ENCODE measurements around the gene CT45A3. TPM values are rescaled to one million over a fixed set of nuclear protein-coding genes. Genes with fewer than 3 reads are reported as not detected.
"Not testable (repeated sequence)": the region's sequence is repeated elsewhere in the genome, so short reads cannot be mapped to it uniquely, and the experiment has no call there.

The CT45A3 gene
- total RNA-seq: not detected

DNA sequence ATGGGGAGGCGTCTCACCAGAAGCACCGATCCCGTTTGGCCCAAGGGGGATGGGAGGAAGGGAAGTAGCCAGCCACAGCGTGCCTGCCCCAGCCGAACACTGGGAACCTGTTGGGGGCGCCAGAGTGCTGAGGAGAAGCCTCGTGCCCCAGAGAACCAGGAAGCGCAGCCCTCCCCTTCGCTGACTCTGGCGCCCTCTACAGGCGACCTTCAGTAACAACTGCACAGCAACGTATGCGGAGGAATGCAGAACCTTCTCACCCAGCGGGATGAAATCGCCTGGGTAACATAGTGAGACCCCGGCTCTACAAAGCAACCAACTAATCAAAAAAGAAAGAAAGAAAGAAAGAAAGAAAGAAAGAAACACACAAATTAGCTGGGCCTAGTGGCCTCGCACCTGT is at the start of gene CT45A3:
Gene CT45A3, minus strand, starts transcription at position 101 of the 400 bp plus-strand sequence. CDS start 3,747 bp downstream, outside the sequence.
- intact Hi-C loops (cut with DNase I); H3K27me3 ChIP-seq; H3K36me3 ChIP-seq; H3K4me1 ChIP-seq; H3K9me3 ChIP-seq; H3K27ac ChIP-seq; DNase-seq; H3K4me3 ChIP-seq; H3K9ac ChIP-seq (ENCODE audit: low read depth in 2 of 2, low read length in 2 of 2): not testable (repeated sequence)

GRCh38 chrX:135802687-135803086 is 34.7 kb upstream of the CT45A3 start, which contains the start of gene CT45A6:
Gene CT45A6, minus strand, starts transcription at chrX:135802787. Its CDS starts 3,794 bp downstream, at chrX:135798993.
- DNase-seq; H3K9me3 ChIP-seq; H3K27ac ChIP-seq; intact Hi-C loops (cut with DNase I); H3K4me1 ChIP-seq; H3K36me3 ChIP-seq; H3K9ac ChIP-seq (ENCODE audit: low read depth in 2 of 2, low read length in 2 of 2); H3K4me3 ChIP-seq; H3K27me3 ChIP-seq: not testable (repeated sequence)

DNA sequence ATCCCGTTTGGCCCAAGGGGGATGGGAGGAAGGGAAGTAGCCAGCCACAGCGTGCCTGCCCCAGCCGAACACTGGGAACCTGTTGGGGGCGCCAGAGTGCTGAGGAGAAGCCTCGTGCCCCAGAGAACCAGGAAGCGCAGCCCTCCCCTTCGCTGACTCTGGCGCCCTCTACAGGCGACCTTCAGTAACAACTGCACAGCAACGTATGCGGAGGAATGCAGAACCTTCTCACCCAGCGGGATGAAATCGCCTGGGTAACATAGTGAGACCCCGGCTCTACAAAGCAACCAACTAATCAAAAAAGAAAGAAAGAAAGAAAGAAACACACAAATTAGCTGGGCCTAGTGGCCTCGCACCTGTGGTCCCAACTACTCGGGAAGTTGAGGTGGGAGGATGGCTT is 17.4 kb upstream of the CT45A3 start, which contains the start of gene CT45A5:
Gene CT45A5, minus strand, starts transcription at position 101 of the 400 bp plus-strand sequence. CDS start 3,774 bp downstream, outside the sequence.
- DNase-seq; H3K9ac ChIP-seq (ENCODE audit: low read depth in 2 of 2, low read length in 2 of 2); H3K9me3 ChIP-seq; H3K4me3 ChIP-seq; H3K27ac ChIP-seq; intact Hi-C loops (cut with DNase I); H3K36me3 ChIP-seq; H3K4me1 ChIP-seq; H3K27me3 ChIP-seq: not testable (repeated sequence)

GRCh38 chrX:135744739-135745138 is 23.3 kb downstream of the CT45A3 start:
- H3K27ac ChIP-seq; DNase-seq; H3K27me3 ChIP-seq; H3K9me3 ChIP-seq; intact Hi-C loops (cut with DNase I); H3K9ac ChIP-seq (ENCODE audit: low read depth in 2 of 2, low read length in 2 of 2); H3K4me3 ChIP-seq; H3K4me1 ChIP-seq; H3K36me3 ChIP-seq: not testable (repeated sequence)

DNA sequence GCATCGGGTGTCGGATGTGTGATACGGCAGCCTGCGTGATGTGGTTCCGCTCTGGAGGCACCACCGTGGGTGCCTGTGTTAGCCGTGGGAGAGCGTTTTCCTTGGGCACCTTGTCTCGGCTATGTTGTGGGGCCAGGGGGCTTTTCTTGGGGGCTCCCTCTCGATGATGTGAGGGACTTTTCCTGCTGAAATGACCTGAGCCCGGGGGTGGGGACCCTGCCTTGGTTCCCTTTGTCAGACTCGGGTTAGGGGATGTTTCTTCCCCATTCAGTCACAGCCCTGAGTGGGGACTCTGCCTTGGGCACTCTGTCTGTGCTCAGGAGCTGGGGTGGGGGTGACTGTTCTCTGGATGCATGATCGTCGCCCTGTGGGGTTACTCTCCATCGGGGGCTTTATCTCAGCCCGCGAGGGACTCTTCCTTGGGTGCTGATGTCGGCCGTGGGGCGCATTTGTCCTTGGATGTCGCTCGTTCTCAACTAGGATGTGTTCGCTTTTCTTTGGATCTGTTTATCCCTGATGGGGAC is 26.7 kb downstream of the CT45A3 start:
- no peak overlapping the region for H3K4me3 ChIP-seq
- H3K9ac ChIP-seq (ENCODE audit: low read depth in 2 of 2, low read length in 2 of 2): no peak overlapping the region
- H3K27ac ChIP-seq: no peak overlapping the region
- no peaks in the 10 kb centered on the region for H3K4me1 ChIP-seq
- no peaks in the 10 kb centered on the region for H3K36me3 ChIP-seq
- no peak for DNase-seq
- intact Hi-C loops (cut with DNase I): no loop called here
- TF ChIP-seq, protein P1, sequence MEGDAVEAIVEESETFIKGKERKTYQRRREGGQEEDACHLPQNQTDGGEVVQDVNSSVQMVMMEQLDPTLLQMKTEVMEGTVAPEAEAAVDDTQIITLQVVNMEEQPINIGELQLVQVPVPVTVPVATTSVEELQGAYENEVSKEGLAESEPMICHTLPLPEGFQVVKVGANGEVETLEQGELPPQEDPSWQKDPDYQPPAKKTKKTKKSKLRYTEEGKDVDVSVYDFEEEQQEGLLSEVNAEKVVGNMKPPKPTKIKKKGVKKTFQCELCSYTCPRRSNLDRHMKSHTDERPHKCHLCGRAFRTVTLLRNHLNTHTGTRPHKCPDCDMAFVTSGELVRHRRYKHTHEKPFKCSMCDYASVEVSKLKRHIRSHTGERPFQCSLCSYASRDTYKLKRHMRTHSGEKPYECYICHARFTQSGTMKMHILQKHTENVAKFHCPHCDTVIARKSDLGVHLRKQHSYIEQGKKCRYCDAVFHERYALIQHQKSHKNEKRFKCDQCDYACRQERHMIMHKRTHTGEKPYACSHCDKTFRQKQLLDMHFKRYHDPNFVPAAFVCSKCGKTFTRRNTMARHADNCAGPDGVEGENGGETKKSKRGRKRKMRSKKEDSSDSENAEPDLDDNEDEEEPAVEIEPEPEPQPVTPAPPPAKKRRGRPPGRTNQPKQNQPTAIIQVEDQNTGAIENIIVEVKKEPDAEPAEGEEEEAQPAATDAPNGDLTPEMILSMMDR (IDR thresholded peaks at IDR 0.05): no peak
- no peaks in the 10 kb centered on the region for H3K9me3 ChIP-seq
- no peaks in the 10 kb centered on the region for H3K27me3 ChIP-seq

DNA sequence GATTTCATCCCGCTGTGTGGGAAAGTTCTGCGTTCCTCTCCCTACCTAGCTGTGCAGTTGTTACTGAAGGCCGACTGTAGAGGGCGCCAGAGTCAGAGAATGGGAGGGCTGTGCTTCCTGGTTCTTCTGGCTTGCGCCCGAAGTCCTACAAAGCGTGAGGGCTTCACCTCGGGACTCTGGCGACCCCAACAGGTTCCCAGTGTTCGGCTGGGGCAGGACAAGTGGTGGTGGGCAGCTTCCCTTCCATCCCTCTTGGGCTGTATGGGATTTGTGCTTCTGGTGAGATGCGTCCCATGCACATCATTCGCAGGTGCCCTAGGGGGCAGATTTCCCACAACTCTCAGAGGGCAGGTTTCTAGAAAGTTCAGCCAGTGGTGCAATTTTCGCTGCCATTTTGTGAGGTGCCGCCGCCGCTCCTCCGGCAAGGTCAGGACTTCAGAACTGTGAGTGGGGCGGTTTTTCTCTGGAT is 27.3 kb downstream of the CT45A3 start:
- TF ChIP-seq, protein P1 (IDR thresholded peaks at IDR 0.05): peak; percentile 17
- no peak overlapping the region for H3K9ac ChIP-seq (ENCODE audit: low read depth in 2 of 2, low read length in 2 of 2)
- no peaks in the 10 kb centered on the region for H3K4me1 ChIP-seq
- H3K27me3 ChIP-seq: no peaks in the 10 kb centered on the region
- H3K4me3 ChIP-seq: no peak overlapping the region
- no peaks in the 10 kb centered on the region for H3K36me3 ChIP-seq
- DNase-seq: peak; percentile 23
- intact Hi-C loops (cut with DNase I): no loop called here
- no peaks in the 10 kb centered on the region for H3K9me3 ChIP-seq
- H3K27ac ChIP-seq: no peak overlapping the region

GRCh38 chrX:135737366-135738071 is 30.5 kb downstream of the CT45A3 start:
- DNase-seq: no peak
- Histone ChIP-seq H3K9me3 (no peaks in the 10 kb centered on the region), H3K27ac (no peak overlapping the region), H3K9ac (ENCODE audit: low read depth in 2 of 2, low read length in 2 of 2) (no peak overlapping the region), H3K27me3 (no peaks in the 10 kb centered on the region), H3K4me1 (no peaks in the 10 kb centered on the region), H3K4me3 (no peak overlapping the region), H3K36me3 (no peaks in the 10 kb centered on the region)
- TF ChIP-seq, protein P1 (IDR thresholded peaks at IDR 0.05): no peak
- intact Hi-C loops (cut with DNase I): no loop called here

DNA sequence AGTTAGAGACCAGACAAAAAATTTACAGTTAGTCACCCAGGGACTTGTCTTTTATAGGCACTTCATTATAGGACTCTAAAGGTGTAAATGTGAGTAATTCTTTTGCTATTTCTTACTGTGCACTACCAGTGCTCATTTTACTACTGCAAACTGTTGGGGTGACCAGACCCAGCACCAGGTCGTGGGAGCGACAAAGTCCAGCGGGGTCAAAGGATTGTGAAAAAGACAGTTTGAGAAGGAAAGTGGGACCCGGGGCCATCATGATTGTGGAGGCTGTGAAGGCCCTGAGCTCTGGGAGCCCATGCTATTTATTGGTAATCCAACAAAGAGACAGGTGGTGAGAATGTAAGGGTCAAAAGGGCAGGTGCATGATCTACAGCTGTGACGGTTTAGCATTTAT is 33.3 kb downstream of the CT45A3 start:
- H3K27ac ChIP-seq; H3K4me1 ChIP-seq; DNase-seq; H3K27me3 ChIP-seq; H3K4me3 ChIP-seq; H3K9ac ChIP-seq (ENCODE audit: low read depth in 2 of 2, low read length in 2 of 2); intact Hi-C loops (cut with DNase I); H3K36me3 ChIP-seq; H3K9me3 ChIP-seq: not testable (repeated sequence)

Data from colonic mucosa (tissue), 4 donors.